GM08714 (cell line): ENCODE results near the gene CREB1.

ENCODE experiments used
- H3K4me3 ChIP-seq: fragments of 200-500 bp; sonication (Bioruptor generic); 2 replicates; pipeline ENCODE4 v1.5.1; 2014; ENCODE audit warnings: mild to moderate bottlenecking, low read length, inconsistent platforms
- ZNF274 ChIP-seq: IDR thresholded peaks from 2 replicates; pipeline ENCODE4 v1.6.1; 2012; ENCODE audit warnings: mild to moderate bottlenecking, low read depth, low read length

Gene CREB1

DNA sequence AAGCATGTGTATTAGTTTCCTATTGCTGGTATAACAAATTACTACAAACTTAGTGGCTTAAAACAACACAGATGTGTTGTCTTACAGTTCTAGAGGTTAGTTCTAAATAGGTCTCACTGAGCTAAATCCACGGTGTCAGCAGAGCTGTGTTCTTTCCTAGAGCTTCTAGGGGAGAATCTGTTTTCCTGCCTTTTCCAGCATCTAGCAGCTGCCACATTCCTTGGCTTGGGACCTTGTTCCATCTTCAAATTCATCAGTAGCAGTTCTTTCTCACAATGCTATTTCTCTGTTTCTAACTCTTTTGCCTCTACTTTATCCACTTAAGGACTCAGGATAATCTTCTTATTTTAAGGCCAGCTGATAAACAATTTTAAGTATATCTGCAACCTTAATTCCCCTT is 32.2 kb upstream of the CREB1 start:
- no peak for TF ChIP-seq ZNF274
- no peak overlapping the region for H3K4me3 ChIP-seq

DNA sequence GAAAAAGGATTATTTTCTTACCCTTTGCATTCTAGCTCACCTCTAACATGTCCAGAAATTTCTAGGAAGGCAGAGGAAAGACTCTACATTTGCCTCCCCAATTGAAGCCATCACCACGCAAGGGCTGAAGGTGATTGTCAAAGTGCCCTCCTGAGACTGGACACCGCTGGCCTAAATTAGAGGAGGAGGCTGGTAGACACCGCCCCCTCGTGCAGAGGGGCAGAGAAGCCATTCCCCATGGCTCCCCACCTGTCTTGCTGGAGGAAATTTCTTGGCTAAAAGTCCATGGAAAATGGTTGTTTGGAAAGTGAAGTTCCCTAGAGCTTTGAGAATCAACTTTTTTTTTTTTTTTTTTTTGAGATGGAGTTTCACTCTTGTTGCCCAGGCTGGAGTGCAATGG is 31.3 kb upstream of the CREB1 start:
- H3K4me3 ChIP-seq: no peak overlapping the region
- TF ChIP-seq ZNF274: no peak

DNA sequence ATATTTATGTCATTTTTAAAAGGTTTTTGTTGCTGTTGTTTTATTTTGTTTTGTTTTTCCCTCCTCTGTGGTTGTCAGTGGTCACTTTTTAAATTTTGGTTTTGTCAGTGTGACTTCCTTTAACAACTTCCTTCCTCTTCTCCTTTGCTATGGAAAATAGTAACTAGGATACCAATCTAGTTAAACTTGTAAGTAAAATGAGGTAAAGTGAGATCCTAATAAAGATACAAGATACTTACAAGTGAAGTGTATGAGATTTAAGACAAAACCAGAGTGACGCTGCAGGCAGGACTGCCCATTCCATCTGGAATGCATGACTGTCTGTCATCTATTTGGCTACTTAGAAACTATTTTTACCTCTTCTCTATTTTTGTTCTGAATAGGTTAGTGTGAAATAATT is 30.6 kb upstream of the CREB1 start:
- no peak for TF ChIP-seq ZNF274

DNA sequence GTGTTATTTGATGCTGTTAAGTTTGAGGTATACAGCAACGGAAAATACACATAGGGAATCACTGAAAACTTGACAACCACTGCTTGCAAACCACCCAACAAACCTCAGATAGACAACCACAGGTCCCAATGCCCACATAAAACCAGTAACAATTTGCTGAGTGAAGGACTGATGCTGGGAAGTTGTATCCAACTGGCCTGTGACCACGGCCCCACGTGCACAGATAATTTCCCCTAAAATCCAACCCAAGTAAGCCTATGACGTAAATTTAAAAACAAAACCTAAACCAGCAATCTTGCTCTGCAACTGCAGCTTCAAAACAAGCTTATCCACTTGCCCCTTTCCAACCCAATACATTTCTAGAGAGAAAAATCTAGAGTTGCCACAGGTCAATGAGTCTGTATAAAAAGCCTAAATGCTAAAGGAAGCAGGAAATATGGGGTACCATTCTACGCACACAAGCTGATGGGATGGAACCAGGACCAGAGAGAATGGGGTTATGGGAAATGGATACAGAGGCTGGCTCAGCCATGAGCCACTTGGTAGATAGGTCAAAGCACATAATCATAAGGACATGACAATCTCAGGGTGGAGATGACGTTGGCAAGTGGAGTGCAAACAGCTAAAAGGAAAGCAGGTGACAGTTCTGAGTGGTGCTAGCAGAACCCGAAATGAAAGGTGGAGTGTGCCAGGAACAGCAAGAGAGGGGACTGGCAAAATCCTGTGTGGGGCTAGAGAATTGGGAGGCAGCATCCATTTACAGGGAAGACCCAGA is 27.8 kb upstream of the CREB1 start:
- no peak overlapping the region for H3K4me3 ChIP-seq
- TF ChIP-seq ZNF274: no peak

More for the DNA sequence above, 30.6 kb upstream of the CREB1 start:
- H3K4me3 ChIP-seq: no peak overlapping the region

DNA sequence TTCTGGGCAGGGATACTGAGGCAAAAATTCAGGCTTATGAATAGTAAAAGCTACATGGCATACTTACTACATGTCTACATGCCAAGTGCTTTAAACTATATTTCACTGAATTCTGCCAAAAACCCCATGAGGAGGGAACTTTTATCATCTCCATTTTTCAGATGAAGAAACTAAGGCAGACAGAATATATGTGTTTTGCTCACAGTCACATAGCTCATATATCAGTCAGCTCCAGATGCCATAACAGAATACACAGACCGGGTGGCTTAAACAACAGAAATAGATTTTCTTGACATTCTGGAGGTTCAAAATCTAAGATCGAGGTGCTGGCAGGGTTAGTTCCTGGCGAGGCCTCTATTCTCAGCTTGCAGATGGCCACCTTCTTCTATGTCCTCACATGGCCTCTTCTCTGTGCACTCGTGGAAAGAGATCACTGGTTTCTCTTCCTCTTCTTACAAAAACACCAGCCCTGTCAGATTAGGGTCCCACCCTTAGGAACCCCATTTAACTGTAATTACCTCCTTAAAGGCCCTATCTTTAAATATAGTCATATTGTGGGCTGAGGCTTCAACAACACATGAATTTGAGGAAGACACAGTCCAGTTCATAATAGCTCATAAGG is 27.1 kb upstream of the CREB1 start:
- no peak for TF ChIP-seq ZNF274
- no peak overlapping the region for H3K4me3 ChIP-seq

DNA sequence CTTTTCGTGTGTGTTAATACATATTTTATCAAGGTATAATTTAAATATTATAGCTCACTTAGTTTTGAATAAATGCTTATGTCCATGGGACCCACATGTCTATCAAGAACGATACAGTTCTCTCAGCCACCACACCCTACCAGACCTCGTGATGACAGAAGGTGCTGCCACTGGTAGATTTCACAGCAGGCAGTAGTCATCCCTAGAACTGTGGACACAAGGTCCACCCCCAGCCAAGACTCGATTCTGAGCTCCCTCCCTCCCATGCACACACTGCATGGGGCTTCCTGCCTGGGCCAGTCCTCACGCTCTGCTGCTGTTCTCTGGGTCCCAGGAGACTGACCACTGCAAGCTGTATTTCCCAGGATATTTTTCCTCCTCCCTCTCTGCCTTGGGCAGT is 26.5 kb upstream of the CREB1 start:
- H3K4me3 ChIP-seq: no peak overlapping the region
- no peak for TF ChIP-seq ZNF274

DNA sequence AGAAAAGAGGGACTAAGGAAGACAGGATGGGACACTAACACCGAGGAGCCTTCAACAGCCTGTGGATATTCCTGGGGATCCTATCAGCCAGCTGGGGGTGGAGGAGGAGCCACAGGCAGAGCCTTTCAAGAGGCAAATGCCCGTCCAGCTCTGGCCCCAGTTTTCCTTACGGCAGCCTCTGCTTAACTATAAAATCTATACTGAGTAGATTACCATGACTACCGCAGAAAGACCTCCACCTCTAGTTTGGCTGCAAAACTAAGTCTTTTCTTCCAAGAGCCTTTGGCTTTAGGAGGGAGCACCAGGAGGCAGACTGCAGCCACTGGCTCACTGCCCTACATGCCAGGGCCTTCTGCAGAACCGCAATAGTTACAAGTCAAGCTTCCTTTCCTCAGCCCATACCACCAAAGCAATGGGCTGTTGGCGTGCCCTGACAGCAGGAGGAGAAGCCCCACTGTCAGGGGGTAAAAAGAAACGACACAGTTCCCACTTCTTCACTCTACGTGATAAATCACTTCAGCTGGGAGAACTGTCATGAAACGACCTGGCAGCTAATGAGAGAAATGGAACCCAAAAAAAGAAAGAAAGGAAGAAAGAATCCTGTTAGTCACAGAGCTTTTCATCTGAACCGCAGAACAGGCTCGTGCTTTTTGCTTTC is 25.1 kb upstream of the CREB1 start:
- 0 out of 2 replicates have a peak overlapping the region, but pooled peaks have one; percentile 2 for H3K4me3 ChIP-seq
- TF ChIP-seq ZNF274: no peak

DNA sequence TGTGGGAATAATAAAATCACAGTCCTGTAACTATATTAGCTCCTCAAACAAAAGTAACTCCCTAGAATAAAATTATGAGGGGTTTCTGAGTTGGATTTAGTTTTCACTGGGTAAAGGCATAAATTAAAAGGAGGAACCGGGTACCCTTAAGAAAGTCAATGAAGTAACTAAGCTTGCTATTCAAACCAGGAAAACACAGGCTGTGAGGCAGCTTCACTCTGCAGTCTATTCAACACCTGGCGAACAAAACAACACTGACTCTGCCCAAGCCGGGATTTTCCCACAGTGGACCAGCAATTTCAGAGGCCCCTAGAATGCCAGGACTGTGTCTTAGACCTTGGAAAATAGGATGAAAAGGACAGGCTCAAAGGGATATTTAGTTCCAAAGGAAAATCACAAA is 24.6 kb upstream of the CREB1 start:
- no peak overlapping the region for H3K4me3 ChIP-seq
- no peak for TF ChIP-seq ZNF274

DNA sequence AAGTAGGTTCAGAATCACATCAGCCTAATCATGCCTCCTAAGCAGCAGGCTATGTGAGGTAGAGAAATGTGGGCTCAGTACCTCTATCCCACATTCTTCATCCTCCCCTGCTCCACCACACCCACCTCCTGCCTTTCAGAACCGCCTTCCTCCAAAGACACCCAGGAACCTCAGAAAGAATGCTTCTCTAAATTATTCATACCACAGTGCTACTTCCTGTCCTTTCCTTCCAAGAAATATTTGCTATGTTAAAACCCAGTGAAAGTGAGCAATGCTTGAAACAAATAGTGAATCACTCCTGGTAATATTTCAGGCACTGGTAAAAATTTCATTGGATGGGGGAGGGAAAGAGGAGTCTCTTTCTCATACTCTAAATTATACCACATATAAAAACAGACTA is 24.0 kb upstream of the CREB1 start:
- no peak overlapping the region for H3K4me3 ChIP-seq
- no peak for TF ChIP-seq ZNF274

DNA sequence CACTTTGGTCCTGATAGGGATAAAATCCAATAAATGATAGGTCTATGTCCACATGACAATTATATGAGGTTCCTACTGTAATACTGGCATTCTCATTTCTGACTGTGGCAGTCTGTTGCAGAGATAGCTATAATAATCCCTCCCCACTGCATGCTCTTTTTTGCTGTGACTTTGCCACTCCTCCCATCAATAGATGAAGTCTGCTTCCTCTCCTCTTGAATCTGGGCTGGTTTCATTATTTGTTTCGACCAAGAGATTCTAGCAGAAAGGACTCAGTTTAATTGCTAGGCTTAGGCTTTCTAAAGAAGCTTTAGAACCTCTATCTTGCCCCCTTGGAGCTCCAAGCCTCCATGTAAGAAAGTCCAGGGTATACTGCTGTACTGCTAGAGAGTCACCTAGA is 23.3 kb upstream of the CREB1 start:
- H3K4me3 ChIP-seq: no peak overlapping the region
- TF ChIP-seq ZNF274: no peak

DNA sequence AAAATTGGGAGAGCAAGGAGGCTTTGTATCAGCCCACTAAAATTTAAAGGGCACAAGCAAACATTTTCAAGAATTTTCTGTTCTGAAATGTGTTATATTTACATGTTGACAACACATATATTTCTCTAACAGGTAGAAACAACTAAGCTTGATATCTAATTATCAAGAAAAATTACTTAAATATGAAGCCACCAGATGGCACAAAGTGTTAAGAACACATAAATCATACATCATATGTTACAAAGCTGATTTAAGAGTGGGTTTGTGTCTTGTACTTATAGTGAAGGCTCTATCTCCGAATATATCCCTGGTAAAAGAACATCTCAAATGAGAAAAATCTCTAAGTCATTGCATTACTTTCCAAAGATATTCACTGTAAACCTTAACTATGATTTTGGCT is 19.6 kb upstream of the CREB1 start:
- no peak overlapping the region for H3K4me3 ChIP-seq
- TF ChIP-seq ZNF274: no peak

DNA sequence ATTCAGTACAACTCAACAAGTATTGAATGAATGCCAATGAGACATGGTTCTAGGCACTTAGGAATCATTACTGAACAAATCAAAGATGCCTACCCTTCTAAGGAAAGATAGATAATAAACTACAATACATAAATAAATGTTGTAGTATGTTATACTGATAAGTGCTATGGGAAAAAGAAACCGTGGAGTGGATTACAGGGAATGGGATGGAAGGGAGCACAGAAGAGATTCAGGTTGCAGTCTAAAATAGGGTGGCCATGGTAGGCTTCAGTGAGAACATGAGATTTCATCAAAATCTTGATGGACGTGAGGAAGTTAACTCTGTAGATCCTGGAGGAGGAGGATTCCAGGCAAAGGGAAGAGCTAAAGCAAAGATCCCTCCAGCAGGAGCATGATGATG is 17.9 kb upstream of the CREB1 start:
- TF ChIP-seq ZNF274: no peak
- no peak overlapping the region for H3K4me3 ChIP-seq

DNA sequence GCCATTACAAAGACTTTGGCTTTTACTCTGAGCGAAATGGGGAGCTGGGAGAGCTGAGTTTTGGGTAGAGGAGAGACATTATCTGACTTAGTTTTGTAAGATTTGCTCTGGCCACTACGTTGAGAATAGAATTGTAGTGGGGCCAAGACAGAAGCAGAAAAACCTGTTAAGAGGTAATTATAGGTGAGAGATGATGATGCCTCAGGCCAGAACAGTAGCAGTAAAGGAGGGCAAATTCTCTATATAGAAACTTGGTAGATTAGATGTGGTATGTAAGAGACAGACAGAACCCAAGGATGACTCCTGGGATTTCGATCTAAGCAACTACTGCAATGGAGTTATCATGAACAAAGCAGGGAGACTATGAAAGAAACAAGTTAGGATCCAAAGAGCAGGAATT is 17.4 kb upstream of the CREB1 start:
- TF ChIP-seq ZNF274: no peak
- H3K4me3 ChIP-seq: no peak overlapping the region

DNA sequence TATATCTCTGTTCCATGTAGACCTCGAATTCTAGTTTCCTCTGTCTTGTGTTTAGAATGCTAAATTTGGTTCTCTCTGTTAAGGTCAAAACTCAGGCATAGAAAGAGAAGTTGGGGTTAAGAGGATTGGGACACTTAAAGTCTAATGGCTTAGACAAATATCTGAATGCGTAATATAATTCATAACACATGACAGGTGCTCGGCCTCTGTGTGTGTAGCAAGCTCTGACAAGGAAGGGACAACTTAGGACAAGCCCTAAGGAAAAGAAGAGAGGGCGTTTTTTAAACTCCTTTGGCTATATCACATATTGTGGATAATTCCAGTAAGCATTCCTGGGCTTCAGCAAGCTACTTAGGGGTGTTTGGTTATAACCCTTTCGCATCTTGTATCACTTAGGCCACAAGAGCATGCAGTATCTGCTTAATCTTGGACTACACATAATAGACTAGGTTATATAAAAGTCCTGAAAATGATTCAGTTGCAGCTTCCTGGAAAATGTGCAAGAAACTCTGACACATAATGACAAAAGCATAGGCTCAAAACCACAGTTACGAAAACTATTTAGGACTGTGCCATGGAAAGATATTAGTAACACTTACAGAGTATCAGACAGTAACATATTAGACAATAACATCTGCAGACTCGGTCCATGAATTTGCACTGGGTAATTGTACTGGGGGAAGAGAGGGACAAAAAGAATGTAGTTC is 16.1 kb upstream of the CREB1 start:
- H3K4me3 ChIP-seq: no peak overlapping the region
- TF ChIP-seq ZNF274: no peak
